MM.1S (cell line): ENCODE measurements around the gene RDH16.
"Not testable (repeated sequence)": the region's sequence is repeated elsewhere in the genome, so short reads cannot be mapped to it uniquely, and the experiment has no call there.

ENCODE experiments used
- DNase-seq: peaks from one replicate; pipeline ENCODE4 v3.0.0-alpha.2; 2015
- H2AFZ ChIP-seq: fragments of 300-600 bp; sonication (generic); 2 replicates; pipeline ENCODE4 v1.6.0; 2016; ENCODE audit warnings: antibody characterized with exemption, low read length
- H3F3A ChIP-seq: fragments of 300-600 bp; sonication (generic); 2 replicates; pipeline ENCODE4 v1.6.1; 2016; ENCODE audit warnings: mild to moderate bottlenecking, antibody characterized with exemption, low read length, moderate library complexity, mixed read lengths; ENCODE audit not compliant: insufficient read depth
- H3K27ac ChIP-seq: fragments of 300-600 bp; sonication (generic); 2 replicates; pipeline ENCODE4 v1.5.1; 2016; ENCODE audit warnings: mild to moderate bottlenecking, low read length
- H3K27me3 ChIP-seq: fragments of 300-600 bp; sonication (generic); replicated peaks from 2 replicates; pipeline ENCODE4 v1.6.0; 2016; ENCODE audit warnings: low read length; ENCODE audit not compliant: insufficient read depth
- H3K36me3 ChIP-seq: fragments of 300-600 bp; sonication (generic); replicated peaks from 2 replicates; pipeline ENCODE4 v1.6.1; 2016; ENCODE audit warnings: mild to moderate bottlenecking, low read length, mixed read lengths; ENCODE audit not compliant: insufficient read depth
- H3K4me1 ChIP-seq: fragments of 300-600 bp; sonication (generic); 2 replicates; pipeline ENCODE4 v1.6.1; 2016; ENCODE audit warnings: low read length, mixed read lengths
- H3K4me2 ChIP-seq: fragments of 300-600 bp; sonication (generic); 2 replicates; pipeline ENCODE4 v1.6.0; 2016; ENCODE audit warnings: low read depth, low read length
- H3K4me3 ChIP-seq: fragments of 300-600 bp; sonication (generic); 2 replicates; pipeline ENCODE4 v1.5.1; 2016; ENCODE audit warnings: low read length, mixed read lengths
- H3K79me2 ChIP-seq: fragments of 300-600 bp; sonication (generic); 2 replicates; pipeline ENCODE4 v1.6.1; 2016; ENCODE audit warnings: mixed run types, low read length, mixed read lengths
- H3K9ac ChIP-seq: fragments of 300-600 bp; sonication (generic); 2 replicates; pipeline ENCODE4 v1.6.1; 2016; ENCODE audit warnings: low read length, mixed read lengths
- H3K9me2 ChIP-seq: fragments of 300-600 bp; sonication (generic); replicated peaks from 2 replicates; pipeline ENCODE4 v1.6.1; 2016; ENCODE audit warnings: mild to moderate bottlenecking, low read length, mixed read lengths; ENCODE audit not compliant: insufficient read depth
- H3K9me3 ChIP-seq: fragments of 300-600 bp; sonication (generic); replicated peaks from 2 replicates; pipeline ENCODE4 v1.6.1; 2016; ENCODE audit warnings: mild to moderate bottlenecking, low read length, mixed read lengths; ENCODE audit not compliant: insufficient read depth
- H4K20me1 ChIP-seq: fragments of 300-600 bp; sonication (generic); 2 replicates; pipeline ENCODE4 v1.6.1; 2016; ENCODE audit warnings: mild to moderate bottlenecking, low read length, moderate library complexity, mixed read lengths; ENCODE audit not compliant: insufficient read depth
- CTCF ChIP-seq: fragments of 300-600 bp; sonication (generic); IDR thresholded peaks from 2 replicates; pipeline ENCODE4 v1.5.1; 2016; ENCODE audit warnings: antibody characterized with exemption, low read length, mixed read lengths
- EZH2 ChIP-seq: fragments of 300-600 bp; sonication (generic); optimal IDR thresholded peaks from 2 replicates; pipeline ENCODE3; 2017; ENCODE audit warnings: low read depth, mild to moderate bottlenecking, antibody characterized with exemption, low read length, mixed read lengths
- EZH2phosphoT487 ChIP-seq: fragments of 300-600 bp; sonication (generic); IDR thresholded peaks from 2 replicates; pipeline ENCODE4 v1.6.1; 2018; ENCODE audit warnings: antibody characterized with exemption, low read length

Gene RDH16

GRCh38 chr12:56979628-56980027, 22.2 kb upstream of the RDH16 start:
- Histone ChIP-seq H3K9me2 (no peaks in the 10 kb centered on the region), H3K36me3 (no peaks in the 10 kb centered on the region), H3K4me2 (no peak overlapping the region), H3K27ac (peak overlapping the region; percentile 19; the same call in 1 of the 2 replicates), H3K9me3 (no peaks in the 10 kb centered on the region), H3K79me2 (no peaks in the 10 kb centered on the region), H3K9ac (no peak overlapping the region), H3K4me3 (no peak overlapping the region), H3F3A (no peaks in the 10 kb centered on the region), H2AFZ (no peak overlapping the region), H3K4me1 (peaks cover 11% of the 10 kb centered on the region), H3K27me3 (no peaks in the 10 kb centered on the region), H4K20me1 (no peaks in the 10 kb centered on the region)
- no peak for TF ChIP-seq EZH2phosphoT487
- TF ChIP-seq EZH2 = no peak
- TF ChIP-seq CTCF = no peak
- peak; percentile 51 for DNase-seq

DNA sequence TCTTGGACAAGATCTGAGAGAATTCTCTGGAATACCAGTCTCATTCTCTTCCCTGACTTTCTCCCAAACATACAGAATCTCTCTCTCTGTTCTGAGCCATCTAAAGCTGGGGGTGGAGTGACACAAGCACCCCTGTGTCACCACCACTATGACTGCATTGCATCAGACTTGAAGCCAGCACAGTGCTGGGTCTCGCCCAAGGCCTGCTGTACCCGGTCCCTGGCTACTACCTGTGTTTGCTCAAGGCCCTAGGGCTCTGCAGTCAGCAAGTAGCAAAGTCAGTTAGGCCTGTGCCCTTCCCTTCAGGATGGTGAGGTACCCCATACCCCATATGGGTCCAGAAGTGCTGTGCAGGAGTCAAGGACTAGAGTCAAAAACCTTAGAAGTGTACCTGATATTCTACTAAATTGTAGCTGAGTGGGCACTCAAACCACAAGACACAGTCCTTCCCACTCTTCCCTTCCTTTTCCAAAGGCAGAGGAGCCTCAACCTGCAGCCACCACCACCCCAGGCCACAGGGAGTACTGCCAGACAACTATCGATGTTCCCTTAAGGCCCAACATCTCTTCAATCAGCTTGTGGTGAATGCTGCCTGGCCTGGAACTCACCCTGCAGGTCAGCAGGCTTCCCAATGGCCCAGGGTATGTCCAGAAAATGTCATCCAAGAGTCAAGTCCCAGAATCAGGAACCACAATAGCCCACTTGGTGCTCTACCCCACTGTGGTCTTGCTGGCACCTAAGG, 21.2 kb upstream of the RDH16 start:
- Histone ChIP-seq H2AFZ (no peak overlapping the region), H3K9me2 (no peaks in the 10 kb centered on the region), H4K20me1 (no peaks in the 10 kb centered on the region), H3K9ac (no peak overlapping the region), H3K27me3 (no peaks in the 10 kb centered on the region), H3K36me3 (no peaks in the 10 kb centered on the region), H3K4me1 (peaks cover 11% of the 10 kb centered on the region), H3K4me2 (no peak overlapping the region), H3K79me2 (no peaks in the 10 kb centered on the region), H3K9me3 (no peaks in the 10 kb centered on the region), H3K27ac (no peak overlapping the region), H3F3A (no peaks in the 10 kb centered on the region), H3K4me3 (no peak overlapping the region)
- DNase-seq = no peak
- no peak for TF ChIP-seq CTCF
- no peak for TF ChIP-seq EZH2phosphoT487
- TF ChIP-seq EZH2 = no peak

- H3K9me3 ChIP-seq, H4K20me1 ChIP-seq, H3K4me3 ChIP-seq, H3K36me3 ChIP-seq, H3F3A ChIP-seq, H3K27ac ChIP-seq, H3K79me2 ChIP-seq, H3K4me2 ChIP-seq, H2AFZ ChIP-seq, H3K9ac ChIP-seq, H3K27me3 ChIP-seq, DNase-seq, H3K9me2 ChIP-seq: not testable (repeated sequence)
- peaks cover 11% of the 10 kb centered on the region for H3K4me1 ChIP-seq
Measured at GRCh38 chr12:56977361-56977760, 20.0 kb upstream of the RDH16 start.

- H3K36me3 ChIP-seq, H3K9ac ChIP-seq, H3K27me3 ChIP-seq, H2AFZ ChIP-seq, H3K9me3 ChIP-seq, H3F3A ChIP-seq, H3K79me2 ChIP-seq, DNase-seq, H3K27ac ChIP-seq, H3K4me2 ChIP-seq, H3K9me2 ChIP-seq, H3K4me1 ChIP-seq, H4K20me1 ChIP-seq, H3K4me3 ChIP-seq: not testable (repeated sequence)
Measured at GRCh38 chr12:56974224-56974623, 16.8 kb upstream of the RDH16 start.

DNA sequence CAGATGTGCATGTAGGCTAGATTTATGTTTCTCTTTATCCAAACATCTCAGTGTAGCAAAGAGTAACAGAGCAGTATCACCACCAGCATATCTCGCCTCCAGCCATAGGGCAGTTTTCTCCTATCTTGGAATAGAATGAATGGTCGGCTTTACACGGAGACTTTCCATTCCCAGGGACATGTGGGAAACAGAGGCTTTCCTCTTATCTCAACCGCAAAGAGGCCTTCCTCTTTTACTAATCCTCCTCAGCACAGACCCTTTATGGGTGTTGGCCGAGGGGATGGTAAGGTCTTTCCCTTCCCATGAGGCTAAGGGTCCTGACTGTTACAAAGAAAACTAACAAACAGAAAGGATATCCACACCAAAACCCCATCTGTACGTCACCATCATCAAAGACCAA, 11.5 kb upstream of the RDH16 start:
- not testable (repeated sequence) for H3K4me3 ChIP-seq, H2AFZ ChIP-seq, H4K20me1 ChIP-seq, H3F3A ChIP-seq, H3K36me3 ChIP-seq, H3K27ac ChIP-seq, DNase-seq, H3K27me3 ChIP-seq, H3K9me3 ChIP-seq, H3K4me1 ChIP-seq, H3K9me2 ChIP-seq, H3K4me2 ChIP-seq, H3K79me2 ChIP-seq, H3K9ac ChIP-seq

GRCh38 chr12:56965997-56966642, 8.7 kb upstream of the RDH16 start:
- not testable (repeated sequence) for H3K9me2 ChIP-seq, H3K79me2 ChIP-seq, H3F3A ChIP-seq, H3K4me3 ChIP-seq, H3K9ac ChIP-seq, H3K4me1 ChIP-seq, H2AFZ ChIP-seq, H4K20me1 ChIP-seq, H3K27ac ChIP-seq, H3K9me3 ChIP-seq, H3K36me3 ChIP-seq, DNase-seq, H3K27me3 ChIP-seq, H3K4me2 ChIP-seq
